NCI-H446 (cell line): Measurements from ENCODE around the gene ZC3H18.

ENCODE experiments used
- DNase-seq, 2 experiments: peaks; one replicate each; lab custom pipeline; 2025; lab: John Stamatoyannopoulos, UW

ZC3H18 gene

DNA sequence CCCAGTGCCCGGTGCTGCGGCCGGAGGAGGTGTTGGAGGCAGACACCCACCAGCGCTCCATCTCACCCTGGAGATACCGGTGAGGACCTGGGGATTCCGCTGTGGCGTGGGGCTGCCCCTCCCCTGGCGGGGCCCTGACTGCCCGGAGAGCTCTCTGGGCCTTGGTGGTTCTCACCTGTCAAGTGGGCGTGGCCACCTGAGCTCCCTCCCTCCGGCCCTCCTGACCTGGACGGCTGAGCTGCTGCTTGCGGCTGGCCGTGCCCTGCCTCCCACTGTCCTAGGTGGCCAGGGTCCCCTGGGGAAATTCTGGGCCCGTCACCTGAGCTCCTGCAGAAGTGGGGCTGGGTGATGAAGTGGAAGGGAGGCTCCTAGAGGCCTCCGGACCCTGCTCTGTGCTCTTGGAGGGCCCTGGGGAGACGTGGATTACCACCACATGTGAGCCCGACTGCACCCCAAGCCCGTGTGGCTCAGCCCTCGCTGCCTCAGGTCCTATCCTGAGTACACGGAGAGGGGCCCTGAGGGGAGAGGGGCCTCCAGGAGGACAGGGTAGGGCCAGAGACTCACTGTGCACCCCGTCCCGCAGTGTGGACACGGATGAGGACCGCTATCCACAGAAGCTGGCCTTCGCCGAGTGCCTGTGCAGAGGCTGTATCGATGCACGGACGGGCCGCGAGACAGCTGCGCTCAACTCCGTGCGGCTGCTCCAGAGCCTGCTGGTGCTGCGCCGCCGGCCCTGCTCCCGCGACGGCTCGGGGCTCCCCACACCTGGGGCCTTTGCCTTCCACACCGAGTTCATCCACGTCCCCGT lies 69.2 kb downstream of the ZC3H18 start:
- no peak for DNase-seq

GRCh38 chr16:88640039-88640495 lies 69.9 kb downstream of the ZC3H18 start:
- no peak for DNase-seq

GRCh38 chr16:88640498-88641247 lies 70.5 kb downstream of the ZC3H18 start:
- no peak for DNase-seq

DNA sequence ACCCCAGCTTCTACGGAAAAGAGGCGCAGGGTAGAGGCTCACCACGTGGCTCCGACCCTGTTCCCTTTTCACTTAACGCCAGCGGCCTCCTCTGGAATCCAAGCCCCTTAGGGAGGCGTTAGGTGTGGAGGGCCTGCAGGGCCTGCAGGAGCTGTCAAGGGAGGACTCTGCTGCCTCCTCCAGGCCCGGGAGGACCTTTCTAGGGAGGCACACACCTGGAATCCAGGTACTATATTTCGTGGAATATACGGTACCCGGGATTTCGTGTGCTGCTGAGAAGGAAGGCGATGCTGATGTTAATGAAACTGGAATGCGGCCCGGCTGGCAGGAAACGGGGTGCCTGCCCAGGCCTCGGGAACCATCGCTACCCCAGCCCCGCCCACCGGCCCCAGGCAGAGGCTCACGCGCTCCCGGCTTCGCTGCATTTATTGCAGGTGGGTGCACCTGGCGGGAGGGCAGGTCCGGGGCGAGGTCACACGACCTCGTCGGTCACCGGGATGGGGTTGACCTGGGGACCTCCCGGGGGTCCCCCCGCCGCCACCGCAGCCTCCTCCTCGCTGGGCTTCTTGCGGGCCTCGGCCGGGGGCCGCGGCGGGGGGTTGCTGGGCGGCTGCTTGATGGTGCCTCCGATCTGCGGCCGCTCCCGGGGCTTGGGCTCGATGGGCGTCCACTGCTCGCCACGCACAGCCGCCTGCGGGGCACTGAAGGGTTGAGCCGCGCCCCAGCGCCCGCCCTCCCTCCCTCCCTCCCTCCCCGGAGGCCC lies 72.9 kb downstream of the ZC3H18 start:
- no peak for DNase-seq

DNA sequence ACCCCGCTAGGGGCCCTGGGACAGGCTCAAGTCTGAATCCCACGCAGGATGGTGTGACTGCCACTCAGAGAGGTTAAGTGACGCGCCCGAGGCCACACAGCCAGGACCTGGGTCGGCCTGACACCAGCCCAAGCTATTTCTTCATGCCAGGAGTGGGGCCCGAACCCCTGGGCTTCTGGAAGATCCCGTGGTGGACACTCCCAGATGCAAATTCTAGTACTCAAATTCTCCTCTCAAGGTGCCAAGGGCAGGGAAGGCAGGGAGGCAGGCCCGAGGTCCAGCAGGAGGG lies 73.4 kb downstream of the ZC3H18 start:
- DNase-seq, result no peak

- DNase-seq, result no peak
These were observed 75.3 kb downstream of the ZC3H18 start for GRCh38 chr16:88645455-88645854.

DNA sequence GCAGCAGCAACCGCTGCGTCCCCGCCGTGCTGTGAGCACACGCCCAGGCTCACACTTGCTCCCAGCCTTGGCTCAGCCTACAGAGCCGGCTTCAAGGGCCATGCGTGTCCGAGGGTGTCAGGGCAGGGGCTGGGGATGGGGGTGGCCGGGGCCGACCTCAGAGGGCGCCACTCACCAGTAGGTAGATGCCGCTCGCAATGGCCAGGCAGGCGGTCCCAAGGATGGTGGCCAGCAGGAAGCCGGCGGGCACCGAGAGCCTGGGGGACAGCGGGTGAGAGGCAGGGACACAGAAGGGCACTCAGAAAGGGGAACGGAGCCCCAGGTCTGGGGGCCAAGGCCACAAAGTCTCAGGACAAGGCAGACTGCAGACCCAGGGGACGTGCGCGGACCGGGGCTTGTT lies 75.7 kb downstream of the ZC3H18 start:
- no peak for DNase-seq

DNA sequence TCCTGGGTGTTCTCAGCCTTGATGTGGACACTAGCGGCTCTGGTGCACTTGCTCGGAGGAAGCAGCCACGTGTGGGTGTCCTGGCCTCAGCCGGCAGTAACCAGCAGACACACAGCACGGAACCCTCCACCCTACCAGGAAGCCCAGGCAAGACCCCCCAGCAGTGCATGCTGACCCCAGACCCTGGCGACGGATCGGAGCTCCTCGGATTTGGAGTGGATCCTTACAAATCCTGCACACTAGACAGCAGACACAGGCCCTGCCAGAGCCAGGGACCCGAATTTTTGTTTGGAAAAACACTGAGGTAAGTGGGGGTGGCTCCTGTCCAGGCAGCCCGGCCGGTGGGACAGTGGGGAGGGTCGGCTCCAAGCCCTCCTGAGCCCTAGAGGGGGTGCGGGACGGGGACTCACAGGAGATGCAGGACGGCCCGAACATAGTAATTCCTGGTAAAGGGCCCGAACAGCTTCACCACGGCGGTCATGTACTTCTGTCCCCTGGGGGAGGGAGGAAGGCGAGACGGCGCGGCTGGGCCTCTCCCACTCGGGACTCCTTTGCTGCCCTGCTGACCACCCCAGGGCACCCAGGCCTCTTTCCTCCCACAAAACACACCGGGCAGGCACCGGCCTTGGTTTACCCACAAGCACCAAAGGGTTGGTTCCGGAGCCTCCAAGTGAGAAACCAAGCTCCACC lies 76.3 kb downstream of the ZC3H18 start:
- no peak for DNase-seq

- no peak for DNase-seq
These were observed 77.2 kb downstream of the ZC3H18 start for GRCh38 chr16:88647178-88648070.

- DNase-seq, result no peak
These were observed 79.2 kb downstream of the ZC3H18 start for GRCh38 chr16:88649195-88649923.

- no peak for DNase-seq
These were observed 79.9 kb downstream of the ZC3H18 start for GRCh38 chr16:88649924-88650748.

- DNase-seq, result no peak
These were observed 80.6 kb downstream of the ZC3H18 start, which contains the start of gene CYBA for GRCh38 chr16:88650749-88651275. CYBA (minus strand) TSS chr16:88651053; CDS start chr16:88651013, 40 bp downstream.

DNA sequence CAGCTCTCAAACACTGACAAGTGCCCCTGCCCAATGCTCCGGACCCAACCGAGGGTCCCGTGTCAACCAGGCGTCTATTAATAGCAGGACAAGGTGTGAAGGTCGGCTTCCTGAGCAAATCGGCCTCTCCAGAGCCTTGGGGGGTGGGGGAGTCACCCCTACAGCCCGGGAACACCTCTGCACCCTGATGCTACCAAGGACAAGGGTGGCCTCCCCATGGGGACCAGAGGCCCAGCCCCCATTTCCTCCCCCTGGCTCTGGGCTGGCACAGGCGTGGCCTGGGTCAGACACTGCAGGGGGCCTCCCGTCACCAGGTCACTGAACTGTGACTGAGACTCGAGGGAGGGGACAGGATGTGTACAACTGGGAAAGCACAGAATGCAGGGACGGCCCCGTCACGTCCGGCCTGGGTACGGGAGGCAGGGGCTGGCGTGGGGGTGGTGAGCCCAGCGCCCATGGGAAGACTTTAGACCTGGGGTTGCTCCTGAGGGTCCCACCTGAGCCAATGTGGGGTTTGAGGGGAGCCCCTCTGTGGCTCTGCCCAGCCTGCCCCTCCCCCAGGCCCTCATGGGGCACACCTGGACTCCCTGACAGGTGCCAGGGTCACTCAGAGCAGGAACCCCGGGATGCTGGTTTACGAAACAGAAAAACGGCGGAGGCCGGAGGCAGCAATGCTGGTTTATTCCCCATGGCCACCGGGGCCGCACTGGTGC lies 81.2 kb downstream of the ZC3H18 start:
- no peak for DNase-seq

DNA sequence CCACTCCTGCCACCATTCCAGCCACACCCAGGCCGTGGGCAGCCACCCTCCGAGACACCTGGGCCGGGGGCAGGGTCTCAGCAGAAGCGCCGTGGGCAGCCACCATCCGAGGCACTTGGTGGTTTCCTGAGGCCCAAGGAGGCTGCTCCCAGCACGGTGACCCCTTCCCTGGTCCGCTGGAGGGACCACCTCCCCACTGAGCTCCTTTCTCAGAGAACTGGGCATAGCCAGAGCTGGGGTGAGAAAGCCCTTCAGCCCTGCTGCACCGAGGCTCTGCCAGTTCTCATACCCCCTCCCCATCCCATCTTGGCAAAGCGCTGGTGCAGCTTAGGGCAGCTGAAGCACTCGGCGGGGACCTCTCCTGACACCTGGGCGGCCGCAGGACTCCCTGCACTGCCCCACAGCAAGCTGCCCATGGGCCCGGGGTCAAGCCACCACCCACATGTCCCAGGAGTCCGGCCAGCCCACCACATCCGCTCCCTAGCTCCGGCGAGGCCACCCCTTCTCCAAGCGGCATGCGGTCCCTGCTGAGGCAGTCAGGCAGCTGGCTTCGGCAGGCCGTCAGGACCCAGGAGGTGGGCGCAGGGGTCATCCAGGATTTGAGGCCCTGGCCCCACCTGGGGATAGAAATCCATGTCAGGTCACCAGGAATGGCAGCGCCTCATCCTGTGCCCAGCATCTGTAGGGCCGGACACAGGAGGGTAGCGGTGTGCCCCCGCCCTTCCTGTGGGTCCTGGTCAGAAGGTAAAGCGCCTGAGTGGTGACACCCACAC lies 82.0 kb downstream of the ZC3H18 start:
- no peak for DNase-seq

DNA sequence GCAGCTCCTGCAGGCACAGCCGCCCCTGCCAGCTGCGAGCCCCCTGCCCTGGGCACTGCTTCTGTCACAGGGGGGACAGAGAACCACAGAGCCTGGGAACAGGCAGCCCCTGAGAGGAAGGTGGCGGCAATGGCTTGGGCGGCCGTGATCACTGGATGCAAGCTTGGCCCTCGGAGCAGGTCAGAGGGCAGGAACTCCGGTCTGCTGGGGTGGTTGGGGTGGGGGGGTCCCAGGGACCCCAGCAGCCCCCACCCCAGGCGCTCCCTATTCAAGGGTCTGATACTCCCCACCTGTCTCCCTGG lies 82.5 kb downstream of the ZC3H18 start:
- no peak for DNase-seq

DNA sequence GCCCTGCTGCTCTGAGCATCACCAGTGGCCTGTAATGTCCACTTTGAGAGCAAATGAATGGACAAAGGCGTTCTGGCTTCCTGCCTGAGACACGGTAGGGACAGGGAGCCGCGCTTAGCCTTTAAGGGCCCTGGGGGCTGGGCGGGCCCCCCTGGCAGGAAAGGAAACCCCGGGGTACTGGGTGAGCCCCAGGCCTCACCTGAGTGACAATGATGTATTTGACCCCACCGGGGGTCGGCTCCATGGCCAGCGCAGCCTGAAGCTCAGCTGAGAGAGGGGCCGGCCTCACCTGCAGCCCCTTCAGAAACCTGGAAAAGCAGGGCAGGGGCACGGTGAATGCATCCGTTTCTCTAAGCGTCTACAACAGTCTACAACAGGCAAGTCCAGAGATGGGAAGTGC lies 82.9 kb downstream of the ZC3H18 start:
- DNase-seq, result no peak

GRCh38 chr16:88653596-88654362 lies 83.6 kb downstream of the ZC3H18 start:
- DNase-seq, result no peak
